H1 (cell line): ENCODE results near the gene NUP210. TPM values are rescaled to one million over a fixed set of nuclear protein-coding genes. Genes with fewer than 3 reads are reported as not detected.

Experiments
- CTCF ChIA-PET: fragments of 300-600 bp; sonication (Branson Sonifier 250); formaldehyde crosslinking; loops from one replicate; lab custom pipeline; 2021; ENCODE audit not compliant: partially characterized antibody; lab: Charles Lee
- POLR2A ChIA-PET: fragments of 300-600 bp; sonication (Branson Sonifier 250); formaldehyde crosslinking; loops from one replicate; lab custom pipeline; 2021; ENCODE audit warnings: inconsistent platforms; ENCODE audit not compliant: partially characterized antibody; lab: Charles Lee
- DNase-seq, 2 experiments: peaks; one replicate each; pipeline versions ENCODE4 v3.0.0 to v3.0.0-alpha.2; 2010 to 2022; ENCODE audit warnings: low spot score in 2 of 2, low read depth in 1 of 2, mixed read lengths in 1 of 2
- FAIRE-seq: peaks from 2 replicates; lab custom pipeline; 2011; peaks lifted over from hg19 to GRCh38; lab: Jason Lieb, UNC
- H2AFZ ChIP-seq: 2 replicates; pipeline ENCODE4 v1.8.1; 2012; ENCODE audit warnings: low read length, inconsistent platforms
- H2AK5ac ChIP-seq: 2 replicates; pipeline ENCODE4 v1.6.1; 2013; ENCODE audit warnings: low read depth, low read length
- H2BK120ac ChIP-seq: replicated peaks from 2 replicates; pipeline ENCODE3; 2013; ENCODE audit warnings: low read depth, low read length, inconsistent platforms
- H2BK12ac ChIP-seq: 2 replicates; pipeline ENCODE4 v1.6.1; 2013; ENCODE audit warnings: low read depth, low read length
- H2BK15ac ChIP-seq: 2 replicates; pipeline ENCODE4 v1.6.1; 2013; ENCODE audit warnings: low read length
- H2BK20ac ChIP-seq: 2 replicates; pipeline ENCODE4 v1.6.1; 2013; ENCODE audit warnings: low read length
- H2BK5ac ChIP-seq: 2 replicates; pipeline ENCODE4 v1.6.1; 2013; ENCODE audit warnings: low read depth, low read length
- H3K14ac ChIP-seq: 2 replicates; pipeline ENCODE4 v1.6.1; 2013; ENCODE audit warnings: inconsistent platforms; ENCODE audit not compliant: insufficient read length
- H3K18ac ChIP-seq: 2 replicates; pipeline ENCODE4 v1.6.1; 2013; ENCODE audit warnings: low read length; ENCODE audit errors: extremely low read depth
- H3K23ac ChIP-seq: 2 replicates; pipeline ENCODE4 v1.6.1; 2013; ENCODE audit warnings: inconsistent platforms; ENCODE audit not compliant: insufficient read length
- H3K23me2 ChIP-seq: 2 replicates; pipeline ENCODE4 v1.6.1; 2013; ENCODE audit warnings: low read depth, low read length
- H3K27ac ChIP-seq: 2 replicates; pipeline ENCODE4 v1.6.1; 2011; ENCODE audit warnings: low read depth, low read length, inconsistent platforms
- H3K27me3 ChIP-seq, 4 experiments: replicated peaks in 1 of 4; 1 replicate in 1 of 4; 2 replicates in 3 of 4; pipeline versions ENCODE4 v1.6.1 to v1.8.1; 2011 to 2013; ENCODE audit warnings: low read length in 3 of 4, mild to moderate bottlenecking in 3 of 4, inconsistent platforms in 2 of 4, mixed read lengths in 2 of 4, moderate library complexity in 1 of 4; ENCODE audit not compliant: control insufficient read depth in 3 of 4, insufficient read depth in 3 of 4; ENCODE audit errors: extremely low read depth in 1 of 4
- H3K36me3 ChIP-seq, 4 experiments: 2 replicates each; pipeline versions ENCODE4 v1.6.1 to v1.8.1; 2011 to 2013; ENCODE audit warnings: mild to moderate bottlenecking in 4 of 4, low read length in 3 of 4, moderate library complexity in 2 of 4, control low read depth in 1 of 4, inconsistent platforms in 1 of 4; ENCODE audit not compliant: insufficient read depth in 4 of 4, control insufficient read depth in 2 of 4
- H3K4ac ChIP-seq: replicated peaks from 2 replicates; pipeline ENCODE3; 2013; ENCODE audit warnings: low read length, low read depth, mixed read lengths, inconsistent platforms; ENCODE audit not compliant: insufficient read length
- H3K4me1 ChIP-seq, 4 experiments: replicated peaks in 1 of 4; 1 replicate in 1 of 4; 2 replicates in 3 of 4; pipeline versions ENCODE4 v1.6.1 to v1.8.1; 2011 to 2013; ENCODE audit warnings: low read length in 3 of 4, inconsistent platforms in 2 of 4, mixed read lengths in 1 of 4; ENCODE audit not compliant: insufficient read depth in 4 of 4, control insufficient read depth in 3 of 4
- H3K4me2 ChIP-seq, 2 experiments: 2 replicates each; pipeline versions ENCODE4 v1.6.1 to v1.8.1; 2011 to 2013; ENCODE audit warnings: low read depth in 2 of 2, low read length in 2 of 2, control low read depth in 1 of 2, inconsistent platforms in 1 of 2, mild to moderate bottlenecking in 1 of 2; ENCODE audit not compliant: insufficient read depth in 1 of 2
- H3K4me3 ChIP-seq, 4 experiments: fragments of 200-600, 300-600 bp in 1 of 4; sonication (generic), shearing (Covaris generic), sonication (Bioruptor Twin) in 1 of 4; 2 replicates each; pipeline versions ENCODE4 v1.5.1 to v1.8.1; 2011 to 2016; ENCODE audit warnings: low read length in 4 of 4, low read depth in 3 of 4, control low read depth in 2 of 4, inconsistent platforms in 2 of 4, mild to moderate bottlenecking in 2 of 4, mixed read lengths in 1 of 4, moderate library complexity in 1 of 4; ENCODE audit not compliant: insufficient read depth in 2 of 4; ENCODE audit errors: extremely low read depth in 1 of 4
- H3K56ac ChIP-seq: replicated peaks from 2 replicates; pipeline ENCODE3; 2013; ENCODE audit warnings: low read depth, mild to moderate bottlenecking, mixed read lengths, low read length, inconsistent platforms; ENCODE audit not compliant: insufficient read length
- H3K79me1 ChIP-seq: 2 replicates; pipeline ENCODE4 v1.6.1; 2013; ENCODE audit warnings: low read depth, low read length, control low read depth
- H3K79me2 ChIP-seq, 2 experiments: 2 replicates each; pipeline versions ENCODE4 v1.6.1 to v1.8.1; 2012 to 2013; ENCODE audit warnings: low read length in 2 of 2, mild to moderate bottlenecking in 2 of 2, inconsistent platforms in 1 of 2; ENCODE audit not compliant: insufficient read depth in 2 of 2, control insufficient read depth in 1 of 2
- H3K9ac ChIP-seq, 4 experiments: replicated peaks in 1 of 4; 1 replicate in 1 of 4; 2 replicates in 3 of 4; pipeline versions ENCODE4 v1.6.1 to v1.8.1; 2011 to 2013; ENCODE audit warnings: low read depth in 3 of 4, low read length in 3 of 4, control low read depth in 2 of 4, mild to moderate bottlenecking in 2 of 4, moderate library complexity in 2 of 4, inconsistent platforms in 1 of 4; ENCODE audit errors: extremely low read depth in 1 of 4
- H3K9me3 ChIP-seq, 2 experiments: 2 replicates each; pipeline versions ENCODE4 v1.6.1 to v1.8.1; 2012 to 2013; ENCODE audit warnings: mild to moderate bottlenecking in 2 of 2, moderate library complexity in 2 of 2, control low read depth in 1 of 2, inconsistent platforms in 1 of 2, low read depth in 1 of 2, low read length in 1 of 2, mixed read lengths in 1 of 2; ENCODE audit not compliant: insufficient read depth in 2 of 2
- H4K20me1 ChIP-seq, 2 experiments: replicated peaks in 1 of 2; 2 replicates each; pipeline versions ENCODE3 to v1.8.1; 2011 to 2013; ENCODE audit warnings: inconsistent platforms in 2 of 2, low read length in 2 of 2, mild to moderate bottlenecking in 1 of 2; ENCODE audit not compliant: insufficient read depth in 2 of 2, control insufficient read depth in 1 of 2
- H4K5ac ChIP-seq: 2 replicates; pipeline ENCODE4 v1.6.1; 2013; ENCODE audit warnings: low read length, low read depth, mixed read lengths, inconsistent platforms; ENCODE audit not compliant: insufficient read length
- H4K8ac ChIP-seq: 2 replicates; pipeline ENCODE4 v1.8.0; 2013; ENCODE audit warnings: mild to moderate bottlenecking, moderate library complexity, low read length, inconsistent platforms; ENCODE audit not compliant: insufficient read depth; ENCODE audit errors: extremely low read depth
- H4K91ac ChIP-seq: replicated peaks from 2 replicates; pipeline ENCODE3; 2013; ENCODE audit warnings: low read length, mixed read lengths, inconsistent platforms; ENCODE audit not compliant: insufficient read length
- CTCF ChIP-seq, 3 experiments: IDR thresholded peaks; 1 replicate in 2 of 3; 2 replicates in 1 of 3; pipeline versions ENCODE4 v1.5.1 to v1.6.1; 2011; ENCODE audit warnings: low read length in 3 of 3, mild to moderate bottlenecking in 3 of 3, inconsistent platforms in 2 of 3, low read depth in 1 of 3, moderate library complexity in 1 of 3; ENCODE audit not compliant: insufficient read depth in 1 of 3; ENCODE audit errors: control extremely low read depth in 1 of 3
- MAFK ChIP-seq: IDR thresholded peaks from 2 replicates; pipeline ENCODE4 v1.6.1; 2012; ENCODE audit warnings: low read depth, mild to moderate bottlenecking, improper control_type of control experiment, low read length
- RAD21 ChIP-seq, 2 experiments: IDR thresholded peaks in 1 of 2; conservative IDR thresholded peaks in 1 of 2; 2 replicates each; pipeline ENCODE4 v1.6.1; 2011; ENCODE audit warnings: low read depth in 2 of 2, low read length in 2 of 2, improper control_type of control experiment in 1 of 2, inconsistent platforms in 1 of 2, mild to moderate bottlenecking in 1 of 2, moderate library complexity in 1 of 2
- SAP30 ChIP-seq: fragments of 300-600 bp; sonication (generic); IDR thresholded peaks from 2 replicates; pipeline ENCODE4 v1.7.1; 2012; ENCODE audit warnings: low read length, moderate library complexity, mild to moderate bottlenecking, inconsistent platforms; ENCODE audit not compliant: insufficient read depth, insufficient replicate concordance
- SUZ12 ChIP-seq: fragments of 200-600 bp; sonication (generic); IDR thresholded peaks from 2 replicates; pipeline ENCODE4 v1.6.1; 2012; ENCODE audit warnings: mild to moderate bottlenecking, inconsistent platforms, low read length, moderate library complexity, mixed read lengths
- TCF12 ChIP-seq: IDR thresholded peaks from 2 replicates; pipeline ENCODE4 v1.6.1; 2011; ENCODE audit warnings: low read depth, mild to moderate bottlenecking, low read length
- WGBS, 2 experiments: shearing (Covaris generic) in 1 of 2; methylation state at CpG; one replicate each; pipeline versions ENCODE4 v1.1.6 to v1.1.7; 2013 to 2015; ENCODE audit warnings: low lambda C conversion rate in 2 of 2, mixed read lengths in 2 of 2, inconsistent platforms in 1 of 2, low coverage in 1 of 2, missing lambda C conversion rate in 1 of 2; ENCODE audit not compliant: insufficient replicate concordance in 2 of 2, insufficient coverage in 1 of 2, insufficient read length in 1 of 2; ENCODE audit errors: extremely low coverage in 1 of 2, missing lambda C conversion rate in 1 of 2; 5-methylcytosine and 5-hydroxymethylcytosine counted together
- polyA plus RNA-seq, 7 experiments: library from polyadenylated mRNA; depleted of rRNA in 3 of 7; stranded (reverse) in 5 of 7; unstranded in 2 of 7; fragments of >200 nt in 5 of 7; fragments of 200-250 nt in 2 of 7; gene quantifications; 1 replicate in 5 of 7; 2 replicates in 1 of 7; 4 replicates in 1 of 7; pipeline versions ENCODE4 v1.2.1 to v1.2.3, GENCODE V29; 2011 to 2013; ENCODE audit warnings: missing spikeins in 2 of 7, mixed read lengths in 2 of 7
- total RNA-seq: library from RNA; stranded (reverse); fragmentation: NEBNext Ultra II Directional; extraction: Animal tissue kit (Norgen Biotek cat#: 25700); gene quantifications from 2 replicates; pipeline ENCODE4 v1.2.1, GENCODE V29; 2021

NUP210 gene
- total and polyA plus RNA-seq, 2 of the 8 experiments (the other 6 are each of a cell fraction or from before 2014, with no cell fraction given), result 51.0 to 53.7 TPM

GRCh38 chr3:13452490-13453335, 32.6 kb upstream of the NUP210 start:
- DNase-seq, result no peak
- Histone ChIP-seq H3K4me2 (peak overlapping the region in 1 of 2 experiments; percentile 74; a peak in 3 of 4 replicates), H3K36me3 (no peaks in the 10 kb centered on the region), H4K20me1 (no peaks in the 10 kb centered on the region), H3K9ac (no peak overlapping the region), H4K91ac (no peak overlapping the region), H3K4me1 (peaks cover 2 to 5% (median 4%) of the 10 kb centered on the region in 4 experiments; a peak in 5 of 7 replicates), H3K23ac (no peak overlapping the region), H2BK120ac (no peak overlapping the region), H2AK5ac (peak overlapping the region; percentile 31; the same call in 1 of the 2 replicates), H4K8ac (peak overlapping the region; percentile 68; the same call in 1 of the 2 replicates), H3K4ac (no peak overlapping the region), H3K18ac (no peak overlapping the region), H3K23me2 (no peaks in the 10 kb centered on the region; the same call in 1 of the 2 replicates), H2BK5ac (peak overlapping the region; percentile 32; the same call in 1 of the 2 replicates), H3K9me3 (no peaks in the 10 kb centered on the region), H3K79me1 (no peaks in the 10 kb centered on the region), H3K14ac (no peak overlapping the region), H2BK15ac (no peak overlapping the region; the same call in 1 of the 2 replicates), H3K4me3 (peak overlapping the region in 1 of 4 experiments; percentile 57; a peak in 2 of 8 replicates), H3K79me2 (no peaks in the 10 kb centered on the region), H2BK20ac (no peak overlapping the region), H3K56ac (no peak overlapping the region), H3K27ac (no peak overlapping the region), H2AFZ (no peak overlapping the region), H2BK12ac (no peak overlapping the region), H4K5ac (no peak overlapping the region), H3K27me3 (no peaks in the 10 kb centered on the region)
- FAIRE-seq, result no peak
- CTCF ChIA-PET, result interaction anchor here (0.7 to 4.8 kb wide), 51 partner anchors 10 to 432 kb away, joined by 3 to 57 read pairs (median 4); partner anchors contain the start of gene NUP210
- WGBS, 2 experiments, result 57% methylated on average over 12 of the region's 12 CpGs; no CpG with 5 or more reads in 1 of the 2 experiments
- POLR2A ChIA-PET, result interaction anchor here (0.9 to 2.1 kb wide), 5 partner anchors 10 to 104 kb away, joined by 3 to 15 read pairs (median 4); partner anchors contain the start of genes HDAC11 and NUP210
- TF ChIP-seq TCF12, result no peak
- TF ChIP-seq SUZ12, result no peak
- TF ChIP-seq MAFK, result no peak
- peak; percentile 65 to 68 for TF ChIP-seq RAD21 (IDR thresholded peaks at IDR 0.05 in 1 of 2, conservative IDR thresholded peaks at IDR 0.05 in 1 of 2; ENCODE audit: low read depth in 2 of 2, low read length in 2 of 2)
- no peak for TF ChIP-seq SAP30
- peak in 2 of 3 experiments; percentile 43 to 48; a peak in 2 of 4 replicates for TF ChIP-seq CTCF (IDR thresholded peaks at IDR 0.05; ENCODE audit: control extremely low read depth in 1 of 3, insufficient read depth in 1 of 3, low read depth in 1 of 3, low read length in 3 of 3)
